ENCODE results near the gene MMAB. TPM values are rescaled to one million over a fixed set of nuclear protein-coding genes. Genes with fewer than 3 reads are reported as not detected.

Gene MMAB
- polyA plus RNA-seq, 3 donors, result 31.4 to 52.3 (median 37.1) TPM

- WGBS, 3 donors, result 72 to 92% (median 91%) methylated on average over 7 of the region's 7 CpGs
- H3K27ac ChIP-seq (ENCODE audit: low read depth, low read length), result no peak overlapping the region
Observed at GRCh38 chr12:109568486-109568885, 4.8 kb downstream of the MMAB start.

- 85 to 94% (median 89%) methylated on average over 3 of the region's 3 CpGs for WGBS, 3 donors
- H3K27ac ChIP-seq (ENCODE audit: low read depth, low read length), result no peak overlapping the region
Observed at GRCh38 chr12:109567967-109568366, 5.3 kb downstream of the MMAB start.

- WGBS, 3 donors, result 84 to 91% (median 88%) methylated on average over 10 of the region's 10 CpGs
- H3K27ac ChIP-seq (ENCODE audit: low read depth, low read length), result no peak overlapping the region
Observed at GRCh38 chr12:109567296-109567695, 6.0 kb downstream of the MMAB start.

- 88 to 91% (median 89%) methylated on average over 8 of the region's 8 CpGs for WGBS, 3 donors
- H3K27ac ChIP-seq (ENCODE audit: low read depth, low read length), result no peak overlapping the region
Observed at GRCh38 chr12:109566424-109566823, 6.9 kb downstream of the MMAB start.

- WGBS, 3 donors, result 75 to 86% (median 84%) methylated on average over 30 of the region's 30 CpGs
- H3K27ac ChIP-seq (ENCODE audit: low read depth, low read length), result no peak overlapping the region
Observed at GRCh38 chr12:109563291-109564284, 9.7 kb downstream of the MMAB start.

GRCh38 chr12:109562871-109563270, 10.4 kb downstream of the MMAB start:
- WGBS, 3 donors, result 91 to 94% (median 94%) methylated on average over 4 of the region's 4 CpGs
- H3K27ac ChIP-seq (ENCODE audit: low read depth, low read length), result no peak overlapping the region

- 96 to 97% (median 96%) methylated on average over 10 of the region's 10 CpGs for whole genome bisulfite sequencing, 3 donors
- no peak overlapping the region for H3K27ac ChIP-seq (ENCODE audit: low read depth, low read length)
Observed at GRCh38 chr12:109561711-109562030, 11.6 kb downstream of the MMAB start.

- no peak overlapping the region for H3K27ac ChIP-seq (ENCODE audit: low read depth, low read length)
- WGBS, 3 donors, result 86 to 92% (median 91%) methylated on average over 29 to 30 of the region's 30 CpGs
Observed at GRCh38 chr12:109560867-109561710, 12.2 kb downstream of the MMAB start.

GRCh38 chr12:109559601-109560000, 13.7 kb downstream of the MMAB start:
- 96 to 97% (median 97%) methylated on average over 10 of the region's 10 CpGs for WGBS, 3 donors
- H3K27ac ChIP-seq (ENCODE audit: low read depth, low read length), result no peak overlapping the region

- WGBS, 3 donors, result 90 to 98% (median 97%) methylated on average over 6 of the region's 6 CpGs
- H3K27ac ChIP-seq (ENCODE audit: low read depth, low read length), result no peak overlapping the region
Observed at GRCh38 chr12:109559200-109559505, 14.2 kb downstream of the MMAB start.

- 91 to 94% (median 91%) methylated on average over 25 of the region's 25 CpGs for WGBS, 3 donors
- H3K27ac ChIP-seq (ENCODE audit: low read depth, low read length), result no peak overlapping the region
Observed at GRCh38 chr12:109558374-109559199, 14.7 kb downstream of the MMAB start.

GRCh38 chr12:109557805-109558204, 15.5 kb downstream of the MMAB start:
- no peak overlapping the region for H3K27ac ChIP-seq (ENCODE audit: low read depth, low read length)
- WGBS, 3 donors, result 74 to 85% (median 76%) methylated on average over 12 of the region's 12 CpGs

GRCh38 chr12:109557200-109557599, 16.1 kb downstream of the MMAB start:
- WGBS, 3 donors, result 91% methylated on average over 10 of the region's 10 CpGs
- H3K27ac ChIP-seq (ENCODE audit: low read depth, low read length), result no peak overlapping the region

GRCh38 chr12:109555431-109556315, 17.6 kb downstream of the MMAB start:
- H3K27ac ChIP-seq (ENCODE audit: low read depth, low read length), result no peak overlapping the region
- 48 to 86% (median 84%) methylated on average over 17 to 18 of the region's 18 CpGs for WGBS, 3 donors

GRCh38 chr12:109554761-109555160, 18.5 kb downstream of the MMAB start:
- H3K27ac ChIP-seq (ENCODE audit: low read depth, low read length), result no peak overlapping the region
- WGBS, 3 donors, result 27 to 78% (median 71%) methylated on average over 6 of the region's 6 CpGs

- WGBS, 3 donors, result 25 to 61% (median 55%) methylated on average over 16 of the region's 16 CpGs
- H3K27ac ChIP-seq (ENCODE audit: low read depth, low read length), result no peak overlapping the region
Observed at GRCh38 chr12:109553906-109554500, 19.3 kb downstream of the MMAB start.

- no peak overlapping the region for H3K27ac ChIP-seq (ENCODE audit: low read depth, low read length)
- 76 to 81% (median 81%) methylated on average over 7 of the region's 7 CpGs for WGBS, 3 donors
Observed at GRCh38 chr12:109553483-109553882, 19.8 kb downstream of the MMAB start.

Measured in adipose tissue (tissue), 3 donors.